Tibial nerve (tissue), 3 donors: ENCODE results near the gene CAVIN4.

Source experiments
- CTCF ChIP-seq, 5 experiments: fragments of 200-600 bp in 3 of 5; fragments of 450-650 bp in 2 of 5; sonication (generic) in 3 of 5; IDR thresholded peaks; one replicate each; pipeline ENCODE4 v1.5.1; 2016 to 2019; ENCODE audit warnings: antibody characterized with exemption in 5 of 5, mild to moderate bottlenecking in 3 of 5, moderate library complexity in 2 of 5
- POLR2A ChIP-seq, 2 donors: fragments of 450-650 bp; IDR thresholded peaks; one replicate each; pipeline ENCODE4 v1.6.1; 2017; ENCODE audit warnings: antibody characterized with exemption in 2 of 2, mild to moderate bottlenecking in 2 of 2, moderate library complexity in 2 of 2

DNA sequence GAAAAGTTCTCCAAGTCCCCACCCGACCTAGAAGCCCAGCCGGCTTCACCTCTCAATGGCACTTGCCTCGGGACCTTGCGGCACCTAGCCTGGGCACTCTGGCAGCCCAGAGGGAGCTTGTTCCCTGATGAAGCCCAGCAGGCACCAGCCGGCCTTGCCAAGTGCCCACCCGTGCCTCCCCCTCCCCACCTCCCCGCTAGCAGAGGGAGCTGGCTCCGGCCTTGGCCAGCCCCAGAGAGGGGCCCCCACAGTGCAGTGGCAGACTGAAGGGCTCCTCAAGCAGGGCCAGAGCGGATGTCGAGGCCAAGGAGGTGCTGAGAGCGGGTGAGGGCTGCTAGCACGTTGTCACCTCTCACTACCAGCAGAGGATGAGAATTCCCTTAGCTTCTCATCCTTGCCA, 37.6 kb upstream of the CAVIN4 start:
- no peak for TF ChIP-seq POLR2A (IDR thresholded peaks at IDR 0.05)
- TF ChIP-seq CTCF (IDR thresholded peaks at IDR 0.05): no peak
